Epithelial cell of esophagus (primary cell): ENCODE data around the gene ADAMTS17.
A peak's percentile ranks its signal among the peaks of the same experiment; 100 is the strongest.

Experiments
- DNase-seq: peaks from one replicate; pipeline ENCODE4 v3.0.0; 2010; ENCODE audit warnings: low read depth
- H3K4me3 ChIP-seq: 2 replicates; pipeline ENCODE4 v1.5.1; 2011; ENCODE audit warnings: mild to moderate bottlenecking, low read length, control low read depth
- CTCF ChIP-seq: IDR thresholded peaks from 2 replicates; pipeline ENCODE4 v1.5.1; 2011; ENCODE audit warnings: low read depth, mild to moderate bottlenecking, low read length, control low read depth, inconsistent platforms; ENCODE audit not compliant: insufficient read depth; ENCODE audit errors: missing control alignments

Gene ADAMTS17

GRCh38 chr15:100115066-100115710, 226.6 kb downstream of the ADAMTS17 start:
- TF ChIP-seq CTCF, result no peak
- no peak overlapping the region for H3K4me3 ChIP-seq
- no peak for DNase-seq

- H3K4me3 ChIP-seq, result no peak overlapping the region
- no peak for TF ChIP-seq CTCF
Observed at GRCh38 chr15:100114571-100114970, 227.2 kb downstream of the ADAMTS17 start.

GRCh38 chr15:100114100-100114499, 227.7 kb downstream of the ADAMTS17 start:
- TF ChIP-seq CTCF, result no peak
- H3K4me3 ChIP-seq, result no peak overlapping the region
- DNase-seq, result peak; percentile 43

More at GRCh38 chr15:100114571-100114970, 227.2 kb downstream of the ADAMTS17 start:
- DNase-seq, result no peak

GRCh38 chr15:100113351-100114080, 228.3 kb downstream of the ADAMTS17 start:
- no peak for TF ChIP-seq CTCF
- DNase-seq, result no peak
- H3K4me3 ChIP-seq, result no peak overlapping the region

GRCh38 chr15:100112636-100113305, 229.0 kb downstream of the ADAMTS17 start:
- no peak for TF ChIP-seq CTCF
- no peak overlapping the region for H3K4me3 ChIP-seq
- DNase-seq, result no peak

- no peak overlapping the region for H3K4me3 ChIP-seq
- DNase-seq, result no peak
- TF ChIP-seq CTCF, result no peak
Observed at GRCh38 chr15:100112061-100112420, 229.7 kb downstream of the ADAMTS17 start.
